Measurements from ENCODE around the gene AQP4.

AQP4 gene

GRCh38 chr18:26826656-26827235 lies 38.8 kb downstream of the AQP4 start:
- no peak overlapping the region for H3K4me3 ChIP-seq (replicated peaks in 1 of 2; ENCODE audit: low read depth in 2 of 2, low read length in 2 of 2)
- no peak for TF ChIP-seq CTCF (IDR thresholded peaks at IDR 0.05; ENCODE audit: low read depth, low read length)
- no peak for DNase-seq (ENCODE audit: low read depth in 2 of 2)

GRCh38 chr18:26821181-26821580 lies 44.3 kb downstream of the AQP4 start:
- H3K4me3 ChIP-seq (replicated peaks in 1 of 2; ENCODE audit: low read depth in 2 of 2, low read length in 2 of 2): no peak overlapping the region
- DNase-seq (ENCODE audit: low read depth in 2 of 2): no peak
- no peak for TF ChIP-seq CTCF (IDR thresholded peaks at IDR 0.05; ENCODE audit: low read depth, low read length)

- no peak for DNase-seq (ENCODE audit: low read depth in 2 of 2)
- TF ChIP-seq CTCF (IDR thresholded peaks at IDR 0.05; ENCODE audit: low read depth, low read length): no peak
- no peak overlapping the region for H3K4me3 ChIP-seq (replicated peaks in 1 of 2; ENCODE audit: low read depth in 2 of 2, low read length in 2 of 2)
Measured at GRCh38 chr18:26819046-26819445, 46.5 kb downstream of the AQP4 start.

- TF ChIP-seq CTCF (IDR thresholded peaks at IDR 0.05; ENCODE audit: low read depth, low read length): no peak
- H3K4me3 ChIP-seq (replicated peaks in 1 of 2; ENCODE audit: low read depth in 2 of 2, low read length in 2 of 2): no peak overlapping the region
- no peak for DNase-seq (ENCODE audit: low read depth in 2 of 2)
Measured at GRCh38 chr18:26818461-26818860, 47.0 kb downstream of the AQP4 start.

- no peak for TF ChIP-seq CTCF (IDR thresholded peaks at IDR 0.05; ENCODE audit: low read depth, low read length)
- no peak overlapping the region for H3K4me3 ChIP-seq (replicated peaks in 1 of 2; ENCODE audit: low read depth in 2 of 2, low read length in 2 of 2)
- DNase-seq (ENCODE audit: low read depth in 2 of 2): peak; percentile 2 to 38
Measured at GRCh38 chr18:26813043-26813442, 52.5 kb downstream of the AQP4 start.

- no peak for DNase-seq (ENCODE audit: low read depth in 2 of 2)
- H3K4me3 ChIP-seq (replicated peaks in 1 of 2; ENCODE audit: low read depth in 2 of 2, low read length in 2 of 2): no peak overlapping the region
- TF ChIP-seq CTCF (IDR thresholded peaks at IDR 0.05; ENCODE audit: low read depth, low read length): no peak
Measured at GRCh38 chr18:26812462-26812861, 53.0 kb downstream of the AQP4 start.

- no peak overlapping the region for H3K4me3 ChIP-seq (replicated peaks in 1 of 2; ENCODE audit: low read depth in 2 of 2, low read length in 2 of 2)
- TF ChIP-seq CTCF (IDR thresholded peaks at IDR 0.05; ENCODE audit: low read depth, low read length): no peak
- DNase-seq (ENCODE audit: low read depth in 2 of 2): no peak
Measured at GRCh38 chr18:26809346-26809745, 56.2 kb downstream of the AQP4 start.
